Sciatic nerve (tissue), 2 donors: ENCODE measurements around the gene LRRC51. TPM values are rescaled to one million over a fixed set of nuclear protein-coding genes. Genes with fewer than 3 reads are reported as not detected.
A peak's percentile ranks its signal among the peaks of the same experiment; 100 is the strongest.

Source experiments
- ATAC-seq: fragments of 200-7000 bp; cut with Tn5 transposase; one replicate; pipeline ENCODE4 v1.9.1; 2020; ENCODE audit warnings: mild to moderate bottlenecking, moderate library complexity
- DNase-seq: peaks from one replicate; pipeline ENCODE4 v3.0.0-alpha.2; 2020; ENCODE audit warnings: low spot score
- intact Hi-C: fragments of 100-400 bp; cut with DNase I; formaldehyde crosslinking; loops from one replicate; pipeline ENCODE4 v1.14.2; 2022
- total RNA-seq: library from RNA; stranded (reverse); fragmentation: NEBNext Ultra II Directional; extraction: Animal tissue kit (Norgen Biotek cat#: 25700); gene quantifications from one replicate; pipeline ENCODE4 v1.2.1, GENCODE V29; 2021
- donor health status: DM: no; HTN: no; CAD: no.
- donor health status: DM: no; HTN: no; CAD: no.

The LRRC51 gene, protein sequence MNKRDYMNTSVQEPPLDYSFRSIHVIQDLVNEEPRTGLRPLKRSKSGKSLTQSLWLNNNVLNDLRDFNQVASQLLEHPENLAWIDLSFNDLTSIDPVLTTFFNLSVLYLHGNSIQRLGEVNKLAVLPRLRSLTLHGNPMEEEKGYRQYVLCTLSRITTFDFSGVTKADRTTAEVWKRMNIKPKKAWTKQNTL
- total RNA-seq, result 8.7 TPM

DNA sequence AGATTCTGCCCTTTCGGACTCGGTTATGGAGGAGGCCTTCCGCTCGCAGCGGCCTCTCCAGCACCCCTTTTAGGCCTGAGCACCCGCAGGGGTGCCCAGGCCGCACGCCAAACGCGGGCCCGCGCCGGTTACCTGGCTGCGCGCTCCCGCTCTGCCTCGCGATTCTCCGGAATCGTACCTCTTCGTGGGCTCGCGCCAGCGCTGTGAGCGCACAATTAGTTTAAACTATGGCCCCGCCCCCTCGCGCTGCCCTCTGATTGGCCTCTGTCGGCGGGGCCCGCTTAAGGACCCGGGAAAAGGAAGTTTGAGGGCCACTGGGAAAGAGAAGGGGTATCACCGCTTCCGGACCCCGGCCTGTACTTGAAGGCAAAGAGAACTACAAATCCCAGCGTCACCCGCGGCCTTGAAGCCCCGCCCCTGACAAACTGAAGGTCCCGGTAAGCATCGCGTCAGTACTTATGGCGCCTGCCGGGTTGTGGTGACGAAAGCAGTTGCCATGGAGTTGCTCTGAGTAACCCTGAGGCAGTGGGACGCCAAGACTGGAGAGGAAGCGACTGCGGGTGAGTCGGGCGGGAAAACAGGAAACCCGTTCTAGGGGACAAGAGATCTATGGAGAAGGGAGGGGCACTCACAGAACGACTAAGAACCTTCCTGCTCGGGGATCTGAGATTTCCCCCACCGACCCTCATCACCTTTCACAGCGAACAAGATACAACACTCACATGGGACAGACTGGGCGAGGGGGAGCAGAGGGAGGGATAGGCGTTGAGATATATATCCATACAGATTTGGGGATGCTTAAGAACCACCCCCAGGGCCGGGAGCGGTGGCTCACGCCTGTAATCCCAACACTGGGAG, at the start of gene LRRC51, which contains the start of gene NUMA1:
Gene LRRC51 (plus strand): TSS at position 525 of the 858 bp plus-strand sequence. CDS start 8,234 bp downstream, outside the sequence.
Gene NUMA1 (minus strand): TSS at position 217 of the 858 bp plus-strand sequence. CDS start 44,599 bp downstream, outside the sequence.
- DNase-seq (peak; percentile 99), ATAC-seq (peak; percentile 99)
- intact Hi-C loops, result no loop called here

GRCh38 chr11:72036687-72037086, 44.0 kb upstream of the LRRC51 start:
- no peak for DNase-seq
- intact Hi-C loops, result no loop called here
- ATAC-seq, result no peak

DNA sequence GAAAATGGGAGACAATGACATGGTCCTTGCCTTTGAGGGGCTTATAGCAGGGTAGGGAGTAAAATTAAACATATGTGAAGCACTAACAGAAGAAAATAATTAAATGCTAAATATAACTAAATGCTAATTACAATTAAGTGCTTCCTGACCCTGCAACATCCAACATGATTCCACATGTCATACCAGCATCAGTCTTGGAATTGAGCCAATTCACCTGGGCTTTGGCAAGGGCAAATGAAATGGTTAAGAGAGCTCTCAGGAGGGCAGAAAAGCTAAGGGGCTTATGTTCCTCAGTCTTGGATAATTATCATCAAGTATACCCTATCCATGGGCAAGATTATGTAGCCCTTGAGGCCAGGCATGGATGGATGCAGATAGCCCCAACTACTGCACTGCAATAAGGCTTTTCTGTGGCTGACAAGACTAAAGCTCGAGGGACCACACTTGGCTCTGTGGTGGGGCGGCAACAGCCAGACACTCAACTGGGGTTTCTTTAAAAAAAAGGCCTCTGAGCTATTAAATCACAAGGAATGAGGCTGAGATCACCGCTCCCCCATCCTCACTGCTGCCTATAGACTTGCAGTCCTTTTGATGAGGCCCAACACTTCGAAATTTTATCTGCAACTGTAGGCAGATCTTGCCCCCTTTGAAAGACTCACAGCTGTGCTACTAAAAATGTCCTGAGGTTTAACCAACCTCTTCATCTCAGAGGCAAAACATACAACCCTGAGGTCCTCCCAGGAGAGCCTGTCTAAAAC, 42.9 kb upstream of the LRRC51 start:
- ATAC-seq (no peak), DNase-seq (no peak)
- intact Hi-C loops, result no loop called here

- ATAC-seq (peak; percentile 73), DNase-seq (peak; percentile 78)
- intact Hi-C loops, result no loop called here
These were observed 42.2 kb upstream of the LRRC51 start for GRCh38 chr11:72038491-72038890.

- ATAC-seq, result no peak
- intact Hi-C loops, result no loop called here
- no peak for DNase-seq
These were observed 41.4 kb upstream of the LRRC51 start for GRCh38 chr11:72039031-72039855.

DNA sequence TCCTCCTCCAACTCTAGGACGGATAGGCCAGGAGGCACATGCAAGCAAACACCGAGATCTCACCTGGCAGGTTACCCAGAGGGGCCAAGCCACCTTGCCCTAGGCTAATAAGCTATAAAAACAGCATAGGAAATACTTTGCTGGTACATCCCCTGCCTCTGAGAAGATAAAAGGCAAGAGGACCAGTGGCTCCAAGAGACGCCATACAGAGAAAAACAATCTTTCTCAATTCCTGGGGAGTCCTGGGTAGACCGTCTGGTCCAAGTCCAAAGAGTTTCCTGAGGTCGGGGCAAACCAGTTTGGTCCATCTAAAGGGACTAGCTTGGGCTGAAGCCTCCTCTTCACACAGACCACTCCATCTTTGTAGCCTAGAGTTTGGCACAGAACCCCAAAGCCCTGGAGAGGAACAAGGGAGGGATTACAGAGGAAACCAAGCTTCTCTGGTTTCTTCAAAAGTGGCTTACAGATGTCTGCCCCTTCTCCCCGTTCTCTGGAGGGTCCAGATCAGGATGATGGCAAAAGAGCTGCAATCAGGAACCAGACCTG, 40.7 kb upstream of the LRRC51 start:
- no peak for DNase-seq
- no peak for ATAC-seq
- intact Hi-C loops, result no loop called here

DNA sequence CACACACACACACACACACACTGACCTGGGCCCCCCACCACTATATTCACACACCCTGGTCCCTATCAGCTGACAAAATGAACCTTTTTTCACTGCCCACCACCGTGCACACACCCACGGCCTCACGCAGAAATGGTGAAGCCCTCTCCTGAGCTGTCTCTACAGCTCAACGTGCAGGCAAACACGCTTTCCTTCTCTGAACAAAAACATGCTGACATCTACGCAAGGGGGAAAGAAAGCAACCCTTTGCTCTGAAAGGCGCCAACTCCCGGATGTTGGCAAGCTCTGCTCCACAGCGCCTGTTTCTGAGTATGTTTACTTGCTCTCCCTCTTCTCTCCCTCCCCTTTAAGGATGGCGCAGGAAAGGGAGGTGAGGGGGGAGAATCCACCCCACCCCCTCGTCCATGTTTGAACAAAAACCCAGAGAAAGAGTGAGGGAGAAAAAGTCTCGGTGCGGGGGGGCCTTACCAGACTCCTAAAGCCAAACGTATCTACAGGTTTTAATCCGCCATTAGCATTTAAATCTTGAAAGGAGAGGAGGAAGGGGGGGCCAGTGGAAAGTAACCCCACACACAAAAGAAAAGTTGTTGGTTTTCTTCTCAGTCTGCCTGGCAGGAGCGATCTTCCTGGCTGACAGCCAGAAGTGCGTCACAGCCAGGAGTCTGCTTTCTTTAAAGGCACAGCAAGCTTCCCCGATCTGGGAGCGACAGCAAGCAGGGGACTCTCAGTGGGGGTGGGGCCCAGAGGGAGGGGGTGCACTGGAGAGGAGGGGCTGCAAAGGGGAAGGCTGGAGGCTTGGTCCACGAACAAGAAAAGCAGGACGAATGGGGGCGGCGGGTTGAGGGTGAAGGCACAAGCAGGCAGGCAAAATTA, 39.9 kb upstream of the LRRC51 start:
- DNase-seq (peak; percentile 99), ATAC-seq (peak; percentile 92)
- intact Hi-C loops, result no loop called here

DNA sequence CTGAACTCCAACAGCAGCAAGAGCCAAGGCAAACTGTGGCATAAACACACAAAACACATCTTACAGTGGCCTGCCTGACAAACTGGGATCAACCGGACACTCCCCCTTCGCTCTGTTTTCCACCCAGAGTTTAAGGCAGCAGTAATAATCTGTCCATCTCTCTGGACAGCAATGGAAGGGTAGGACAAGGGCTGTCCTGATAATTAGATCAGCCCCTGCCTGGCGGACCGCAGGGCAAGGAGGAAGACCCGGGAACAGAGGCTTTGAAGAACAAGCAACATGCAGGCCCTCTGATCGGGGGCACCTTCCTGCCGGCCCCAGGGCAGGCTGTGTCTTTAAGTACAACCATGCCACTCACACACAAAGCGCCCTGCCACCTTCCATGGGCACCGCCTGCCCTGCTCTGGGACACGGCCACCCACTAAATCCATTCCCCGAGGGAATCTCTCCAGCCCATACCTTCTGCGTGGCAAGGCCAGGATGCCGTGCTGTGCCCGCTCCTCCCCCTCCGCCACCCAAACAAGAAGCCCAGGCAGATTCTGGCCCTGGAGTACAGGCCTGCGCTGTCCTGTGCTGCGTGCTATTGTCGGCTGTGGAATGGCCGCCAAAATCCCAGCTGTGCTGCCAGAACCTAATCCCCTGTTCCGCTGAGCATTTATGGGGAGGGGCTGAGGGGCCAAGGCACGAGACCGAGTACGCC, 39.1 kb upstream of the LRRC51 start:
- intact Hi-C loops, result no loop called here
- peak; percentile 62 for ATAC-seq
- peak; percentile 82 for DNase-seq

DNA sequence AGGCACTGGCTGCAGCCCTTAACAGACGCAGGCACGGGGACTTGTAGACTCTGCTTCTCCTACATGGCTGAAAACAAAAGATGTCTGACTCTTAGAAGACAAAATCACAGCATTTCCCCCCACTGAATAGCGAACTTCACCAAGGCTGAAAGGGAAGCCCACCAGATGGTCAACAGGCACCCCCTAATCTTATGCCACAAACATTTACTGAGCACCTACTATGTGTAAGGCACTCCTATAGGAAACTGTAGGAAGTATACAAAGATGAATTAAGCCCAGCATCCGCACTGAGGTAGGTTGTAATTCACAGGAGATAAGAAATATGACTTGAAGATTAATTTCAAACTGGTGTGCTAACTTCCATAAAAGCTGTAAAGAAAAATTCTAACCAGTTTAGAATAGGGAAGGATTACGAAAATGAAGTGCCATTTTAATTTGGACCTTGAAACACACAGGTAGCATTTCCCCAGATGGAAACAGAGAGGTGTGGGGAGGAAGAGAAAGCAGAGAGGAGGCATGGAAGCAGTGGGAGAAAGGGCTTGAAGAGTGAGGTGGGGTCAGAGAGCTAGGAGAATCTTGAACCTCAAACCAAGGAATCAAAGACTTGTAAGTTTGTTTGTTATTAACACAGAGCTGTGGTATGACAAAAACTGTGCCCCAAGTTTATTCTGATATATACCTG, 38.4 kb upstream of the LRRC51 start:
- DNase-seq, result no peak
- ATAC-seq, result no peak
- intact Hi-C loops, result no loop called here

DNA sequence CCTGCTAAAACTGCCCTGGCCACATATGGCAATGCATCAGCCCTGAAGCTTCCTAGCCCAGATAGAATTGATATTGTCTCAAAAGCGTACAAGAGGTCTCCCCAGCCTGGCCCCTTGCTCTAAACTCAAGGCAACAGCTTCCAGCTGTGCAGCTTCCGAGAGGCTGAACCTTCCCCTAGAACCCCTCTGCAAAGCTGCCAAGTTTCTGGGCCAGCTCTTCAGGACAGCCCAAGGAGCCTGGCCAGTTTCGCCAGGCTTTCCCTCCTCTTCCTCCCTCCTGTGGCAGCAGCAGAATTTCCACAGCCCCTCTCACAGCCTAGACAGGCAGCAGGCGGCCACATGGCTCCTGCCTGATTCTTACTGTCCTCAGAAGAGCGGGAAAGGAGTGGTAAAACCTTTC, 34.8 kb upstream of the LRRC51 start:
- intact Hi-C loops, result no loop called here
- no peak for DNase-seq
- no peak for ATAC-seq

DNA sequence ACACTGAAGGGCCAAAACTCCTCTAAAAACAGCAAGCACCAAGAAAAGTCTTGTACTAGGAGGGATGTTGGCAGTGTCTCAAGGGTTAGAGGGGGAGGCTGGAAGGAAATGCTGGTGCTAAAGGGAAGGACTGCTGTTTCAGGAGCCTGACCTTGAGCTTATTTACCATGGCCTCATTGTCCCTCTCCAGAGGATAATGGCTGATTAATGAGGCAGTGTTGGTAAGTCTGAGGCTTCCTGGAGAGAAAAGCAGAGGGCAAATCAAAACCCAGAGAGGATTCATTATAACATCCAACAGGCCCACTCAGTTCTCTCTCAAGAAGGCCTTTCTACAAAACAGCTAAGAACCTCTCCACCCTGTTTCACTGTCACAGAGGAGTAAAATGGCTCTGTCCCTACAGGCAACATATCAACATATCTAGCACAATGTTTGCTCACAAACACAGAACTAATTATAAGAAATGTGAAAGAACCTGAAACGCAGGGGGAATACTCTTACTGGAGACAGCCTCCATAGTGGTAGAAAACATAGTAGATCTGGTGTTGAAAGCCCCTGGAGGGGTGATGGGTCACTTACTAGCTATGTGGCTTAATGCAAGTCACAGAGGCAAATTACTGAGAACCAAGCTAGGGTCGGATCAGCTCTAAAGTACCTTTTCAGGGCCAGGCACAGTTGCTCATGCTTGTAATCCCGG, 31.7 kb upstream of the LRRC51 start:
- intact Hi-C loops, result no loop called here
- no peak for DNase-seq
- ATAC-seq, result peak; percentile 67

DNA sequence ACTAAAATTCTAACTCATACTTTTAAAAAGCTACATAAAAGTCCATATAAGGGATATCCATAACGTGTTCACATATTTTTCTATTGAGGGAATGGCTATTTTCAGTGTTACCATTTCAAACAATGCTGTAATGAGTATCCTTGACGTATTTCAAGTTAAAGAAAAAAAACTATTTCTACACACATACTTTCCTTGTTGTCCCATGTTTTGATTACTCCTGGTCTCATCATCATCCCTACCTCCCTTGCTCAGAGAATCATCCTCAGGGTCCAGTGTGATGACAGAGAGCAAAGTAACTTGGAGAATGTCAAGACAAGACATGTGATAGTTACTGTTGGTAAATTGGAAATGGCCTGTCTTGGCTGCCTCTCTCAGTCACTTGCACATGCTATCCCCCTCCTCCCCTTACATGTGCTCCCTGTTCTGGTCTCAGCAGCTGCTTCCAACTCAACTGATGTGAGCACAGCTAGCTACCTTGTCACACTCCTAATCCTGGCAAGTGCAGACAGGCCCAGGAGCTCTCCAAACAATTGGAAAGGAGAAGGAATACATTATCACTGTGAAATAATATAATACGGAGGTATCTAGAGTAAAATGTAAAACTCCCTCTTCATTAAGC, 22.1 kb upstream of the LRRC51 start:
- intact Hi-C loops, result no loop called here
- DNase-seq (no peak), ATAC-seq (no peak)

DNA sequence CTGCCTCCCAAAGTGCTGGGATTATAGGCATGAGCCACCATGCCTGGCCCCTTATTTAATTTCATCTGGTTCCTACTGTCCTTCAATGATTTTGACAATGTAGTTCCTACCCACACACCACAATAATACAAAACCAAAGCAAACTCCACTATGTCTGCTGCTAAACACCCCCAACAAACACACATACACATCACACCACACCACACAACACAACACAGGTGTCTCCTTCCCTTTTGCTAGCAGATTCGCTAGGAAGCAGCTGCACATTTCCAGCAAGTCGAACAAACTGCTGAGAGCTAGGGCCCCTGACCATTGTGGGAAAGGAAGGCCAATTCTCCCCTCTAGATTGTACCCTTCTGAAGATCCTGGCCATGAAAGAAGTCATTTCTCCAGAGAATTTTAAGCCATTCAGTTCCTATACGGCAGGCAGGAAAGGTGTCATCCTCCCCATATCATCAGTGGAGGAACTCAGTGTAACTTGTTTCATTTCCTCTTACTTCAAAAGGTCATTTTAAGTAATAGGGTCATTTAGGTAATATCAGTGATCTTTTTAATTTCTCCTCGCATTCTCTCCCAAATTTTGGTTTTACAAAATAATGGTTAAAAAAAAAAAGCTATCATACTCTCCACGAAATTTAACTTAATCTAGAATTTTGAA, 18.8 kb upstream of the LRRC51 start:
- intact Hi-C loops, result no loop called here
- no peak for ATAC-seq
- no peak for DNase-seq

- intact Hi-C loops, result no loop called here
- ATAC-seq (no peak), DNase-seq (no peak)
These were observed 13.8 kb upstream of the LRRC51 start for GRCh38 chr11:72066855-72067254.

- DNase-seq (no peak), ATAC-seq (no peak)
- intact Hi-C loops, result no loop called here
These were observed 13.4 kb upstream of the LRRC51 start for GRCh38 chr11:72067266-72067665.
